Measurements from ENCODE around the gene GAGE12J.

- TF ChIP-seq NFXL1 (CRISPR knock-in tag; IDR thresholded peaks at IDR 0.05) (no peak), SRSF7 (optimal IDR thresholded peaks at IDR 0.05; ENCODE audit: low read depth, low read length) (no peak), EZH2 (IDR thresholded peaks at IDR 0.05; ENCODE audit: borderline replicate concordance, low read depth, low read length) (no peak), USF2 (CRISPR knock-in tag; IDR thresholded peaks at IDR 0.05) (no peak), ZBTB26 (CRISPR knock-in tag; IDR thresholded peaks at IDR 0.05) (no peak), POLR2A (conservative IDR thresholded peaks at IDR 0.05) (no peak)
These were observed 39.2 kb upstream of the GAGE12J start for GRCh38 chrX:49282647-49283011.

Data from K562 (cell line).